Right lobe of liver (tissue), 6 donors: Measurements from ENCODE around the gene CORO2A. TPM values are rescaled to one million over a fixed set of nuclear protein-coding genes. Genes with fewer than 3 reads are reported as not detected.

Experiments
- ATAC-seq, 4 donors: fragments of 200-7000 bp; cut with Tn5 transposase; one replicate each; pipeline ENCODE4 v1.9.1; 2020; ENCODE audit warnings: mild to moderate bottlenecking in 4 of 4, moderate library complexity in 4 of 4
- DNase-seq, 3 donors: peaks; one replicate each; pipeline ENCODE4 v3.0.0-alpha.2; 2020
- H3K27ac ChIP-seq, 3 donors: fragments of 200-600 bp; one replicate each; pipeline ENCODE4 v1.8.0; 2022
- H3K27me3 ChIP-seq, 2 donors: fragments of 200-600 bp; one replicate each; pipeline ENCODE4 v1.8.0; 2022
- H3K36me3 ChIP-seq, 4 donors: fragments of 200-600 bp; sonication (generic) in 1 of 4; one replicate each; pipeline versions ENCODE4 v1.5.1 to v1.8.0; 2017 to 2022; ENCODE audit warnings: control low read depth in 1 of 4
- H3K4me1 ChIP-seq, 4 donors: fragments of 200-600 bp; sonication (generic) in 1 of 4; one replicate each; pipeline versions ENCODE4 v1.5.1 to v1.8.0; 2017 to 2022; ENCODE audit warnings: control low read depth in 1 of 4
- H3K4me3 ChIP-seq, 3 donors: fragments of 200-600 bp; one replicate each; pipeline ENCODE4 v1.8.0; 2022
- H3K9me3 ChIP-seq, 4 donors: fragments of 200-600 bp; sonication (generic) in 1 of 4; one replicate each; pipeline versions ENCODE4 v1.5.1 to v1.8.0; 2017 to 2022; ENCODE audit warnings: control low read depth in 1 of 4
- CTCF ChIP-seq, 4 donors: fragments of 200-600 bp in 3 of 4; fragments of 450-650 bp in 1 of 4; IDR thresholded peaks; one replicate each; pipeline versions ENCODE4 v1.5.1 to v1.8.0; 2016 to 2022; ENCODE audit warnings: antibody characterized with exemption in 4 of 4, mild to moderate bottlenecking in 2 of 4
- POLR2A ChIP-seq: fragments of 450-650 bp; IDR thresholded peaks from one replicate; pipeline ENCODE4 v1.6.1; 2017; ENCODE audit warnings: antibody characterized with exemption, mild to moderate bottlenecking
- WGBS: methylation state at CpG from one replicate; pipeline ENCODE4 v1.1.6; 2018; ENCODE audit warnings: low coverage, low lambda C conversion rate; ENCODE audit not compliant: insufficient coverage; ENCODE audit errors: missing lambda C conversion rate; 5-methylcytosine and 5-hydroxymethylcytosine counted together
- intact Hi-C, 2 donors: fragments of 100-400 bp; cut with DNase I; formaldehyde crosslinking; loops; one replicate each; pipeline versions ENCODE4 v1.11.2 to v1.14.1; 2022
- total RNA-seq, 6 experiments: library from RNA; depleted of rRNA in 2 of 6; stranded (reverse); fragments of >200 nt in 2 of 6; fragmentation: NEBNext Ultra II Directional in 3 of 6; extraction: Animal tissue kit (Norgen Biotek cat#: 25700) in 3 of 6; gene quantifications; one replicate each; pipeline versions ENCODE4 v1.1.0 to v1.2.4, GENCODE V29; 2016 to 2023
- donor health status: DM: no; HTN: yes; CAD: no.
- donor health status: DM: no; HTN: no; CAD: no.
- donor health status: DM: no; HTN: no; CAD: no.
- donor health status: DM: no; HTN: yes; CAD: no.
- donor health status: DM: no; HTN: yes; CAD: no.

The CORO2A gene
- total RNA-seq, 6 experiments from 2014 or later = 0.67 to 6.2 (median 3.3) TPM

GRCh38 chr9:98149422-98149821 is 43.0 kb downstream of the CORO2A start:
- Histone ChIP-seq H3K4me3 (no peak overlapping the region), H3K4me1 (peaks cover 0 to 19% (median 7%) of the 10 kb centered on the region in 4 donors), H3K36me3 (no peaks in the 10 kb centered on the region), H3K27me3 (no peaks in the 10 kb centered on the region), H3K9me3 (no peaks in the 10 kb centered on the region), H3K27ac (no peak overlapping the region)
- WGBS = 55% methylated on average over 1 of the region's 3 CpGs
- ATAC-seq (no peak), DNase-seq (no peak)
- TF ChIP-seq CTCF (IDR thresholded peaks at IDR 0.05) = no peak
- intact Hi-C loops = no loop called here

DNA sequence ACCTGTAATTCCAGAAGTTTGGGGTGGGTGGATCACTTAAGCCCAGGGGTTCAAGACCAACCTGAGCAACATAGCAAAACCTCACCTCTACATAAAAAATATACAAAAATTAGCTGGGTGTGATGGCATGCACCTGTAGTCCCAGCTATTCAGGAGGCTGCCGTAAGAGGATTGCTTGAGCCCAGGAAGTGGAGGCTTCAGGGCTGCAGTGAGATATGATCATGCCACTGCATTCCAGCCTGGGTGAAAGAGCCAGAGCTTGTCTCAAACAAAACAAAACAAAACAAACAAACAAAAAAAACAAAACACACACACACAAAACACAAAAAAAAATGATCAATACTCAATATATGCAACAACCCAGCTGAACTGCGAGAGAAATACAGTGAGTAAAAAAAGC is 44.0 kb downstream of the CORO2A start:
- H3K4me1 ChIP-seq = peaks cover 0 to 19% (median 9%) of the 10 kb centered on the region in 4 donors
- H3K27ac ChIP-seq = no peak overlapping the region
- intact Hi-C loops = no loop called here
- H3K27me3 ChIP-seq = no peaks in the 10 kb centered on the region
- no peak for TF ChIP-seq POLR2A
- TF ChIP-seq CTCF (IDR thresholded peaks at IDR 0.05) = no peak
- ATAC-seq (no peak), DNase-seq (no peak)
- WGBS = 73% methylated on average over 2 of the region's 2 CpGs
- no peak overlapping the region for H3K4me3 ChIP-seq
- H3K36me3 ChIP-seq = no peaks in the 10 kb centered on the region
- no peaks in the 10 kb centered on the region for H3K9me3 ChIP-seq

DNA sequence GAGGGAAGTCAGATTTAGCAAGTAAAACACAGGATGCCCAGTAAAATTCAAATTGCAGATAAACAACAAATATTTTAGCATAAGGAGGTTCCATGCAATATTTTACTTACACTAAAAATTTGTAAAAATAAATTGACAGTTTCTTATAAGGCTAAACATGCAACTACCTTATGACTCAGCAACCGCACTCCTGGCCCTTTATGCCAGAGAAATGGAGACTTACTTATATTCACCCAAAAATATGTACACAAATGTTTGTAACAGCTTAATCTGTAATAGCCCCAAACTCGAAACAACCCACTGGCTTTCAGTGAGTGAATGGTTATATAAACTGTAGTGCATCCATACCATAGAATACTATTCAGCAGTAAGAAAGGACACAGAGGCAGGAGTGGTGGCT is 44.9 kb downstream of the CORO2A start:
- H3K36me3 ChIP-seq = no peaks in the 10 kb centered on the region
- H3K27ac ChIP-seq = no peak overlapping the region
- WGBS = 80% methylated on average over 2 of the region's 2 CpGs
- peaks cover 0 to 28% (median 13%) of the 10 kb centered on the region in 4 donors for H3K4me1 ChIP-seq
- TF ChIP-seq CTCF (IDR thresholded peaks at IDR 0.05) (no peak), POLR2A (no peak)
- no peak overlapping the region for H3K4me3 ChIP-seq
- no peaks in the 10 kb centered on the region for H3K27me3 ChIP-seq
- no peak for DNase-seq
- no peaks in the 10 kb centered on the region for H3K9me3 ChIP-seq
- ATAC-seq = no peak
- intact Hi-C loops = no loop called here

GRCh38 chr9:98146101-98146991 is 46.1 kb downstream of the CORO2A start:
- Histone ChIP-seq H3K4me1 (peaks cover 0 to 36% (median 16%) of the 10 kb centered on the region in 4 donors), H3K9me3 (no peaks in the 10 kb centered on the region), H3K27me3 (no peaks in the 10 kb centered on the region), H3K36me3 (no peaks in the 10 kb centered on the region), H3K27ac (peak overlapping the region in 2 of 3 donors; percentile 36 to 54), H3K4me3 (no peak overlapping the region)
- WGBS = 36% methylated on average over 4 of the region's 7 CpGs
- ATAC-seq (peak; percentile 81 to 89 (median 84)), DNase-seq (peak; percentile 90 to 96 (median 96))
- TF ChIP-seq POLR2A (no peak), CTCF (IDR thresholded peaks at IDR 0.05) (no peak)
- intact Hi-C loops = no loop called here
